Activated CD4-positive, alpha-beta T cell treated with anti-CD3 and anti-CD28 coated beads for 1 hour (primary cell): ENCODE results near the gene ARID4B.
"Not testable (repeated sequence)": the region's sequence is repeated elsewhere in the genome, so short reads cannot be mapped to it uniquely, and the experiment has no call there.

ENCODE experiments used
- DNase-seq: peaks from one replicate; pipeline ENCODE4 v3.0.0-alpha.2; 2020

Gene ARID4B

DNA sequence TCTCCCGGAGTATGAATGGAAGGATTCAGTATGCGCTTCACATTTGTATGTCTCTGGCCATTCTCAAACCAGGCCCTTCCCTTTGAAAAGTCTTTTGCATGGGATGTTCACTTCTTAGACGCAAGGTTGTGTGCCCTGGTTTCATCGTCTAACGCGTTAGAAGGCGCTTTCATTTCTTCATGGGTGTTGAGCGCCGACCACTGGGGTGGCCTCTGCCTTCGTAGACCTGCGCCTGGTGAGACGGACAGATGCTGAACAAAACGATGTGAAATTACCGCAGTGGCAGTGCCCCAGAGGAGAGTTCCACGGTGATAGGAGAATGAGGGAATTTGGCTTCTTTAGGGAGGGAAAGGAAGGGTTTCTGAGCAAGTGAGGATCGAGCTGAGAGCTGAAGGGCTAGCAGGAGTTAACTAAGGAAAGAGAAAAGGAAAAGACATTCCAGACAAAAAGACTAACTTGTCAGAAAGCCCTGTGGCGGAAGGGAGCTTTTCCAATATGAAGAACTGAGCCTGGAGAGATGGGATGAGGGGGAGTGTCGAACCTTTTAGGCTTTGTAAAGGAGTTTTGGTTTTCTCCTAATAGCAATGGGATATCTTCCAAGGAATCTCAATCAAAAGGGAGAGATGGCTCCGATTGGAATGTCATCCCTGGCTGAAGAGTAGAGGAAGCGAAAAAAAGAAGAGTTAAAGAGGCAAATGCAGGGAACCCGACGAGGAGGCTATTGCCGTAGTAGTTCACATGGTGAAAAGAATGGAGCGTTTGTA is 1.3 kb upstream of the ARID4B start:
- DNase-seq, result peak; percentile 35

DNA sequence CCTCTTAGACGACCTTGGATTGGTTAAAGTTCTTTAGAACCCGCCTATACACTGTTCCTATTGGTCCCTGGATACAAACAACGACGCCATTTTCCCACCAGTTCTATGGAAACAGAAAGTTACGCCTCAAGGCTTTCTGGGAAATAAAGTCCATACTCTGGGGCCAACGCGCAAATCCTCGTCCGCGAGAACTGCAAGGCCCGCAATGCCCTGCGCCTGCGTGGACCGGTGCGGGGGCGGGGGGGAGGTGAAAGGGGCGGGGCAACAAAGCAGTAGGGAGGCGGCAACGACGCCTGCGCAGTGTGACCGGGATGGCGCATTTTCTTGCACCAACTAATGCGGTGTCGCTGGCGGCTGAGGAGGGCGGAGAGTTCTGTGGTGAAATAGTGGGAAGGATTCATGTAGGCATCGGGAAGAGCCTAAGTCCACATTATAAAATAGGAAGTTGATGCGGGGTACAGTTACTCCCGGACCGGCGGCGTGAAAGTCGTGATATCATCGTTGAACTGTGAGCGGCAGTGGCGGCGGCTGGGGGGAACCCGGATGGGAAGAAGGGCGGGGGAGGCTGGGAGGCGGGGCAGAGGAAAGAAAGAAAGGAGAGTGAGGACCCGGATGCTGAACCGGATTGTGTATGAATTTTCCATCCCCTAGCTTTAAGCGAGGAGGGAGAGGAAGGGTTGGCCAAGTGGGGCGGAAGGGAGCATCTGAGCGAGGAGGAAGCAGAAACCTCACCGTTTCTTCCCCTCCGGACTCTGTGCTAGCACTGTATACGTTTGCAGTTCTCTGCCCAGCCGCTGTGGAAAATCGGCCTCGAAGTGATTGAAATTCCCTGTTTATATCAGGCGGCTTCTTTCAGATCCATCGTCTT is 526 bp upstream of the ARID4B start, which contains the start of gene GGPS1:
TSS of gene GGPS1 (plus strand) at position 300 of the 868 bp plus-strand sequence. CDS start 6,695 bp downstream, outside the sequence.
- peak; percentile 99 for DNase-seq

DNA sequence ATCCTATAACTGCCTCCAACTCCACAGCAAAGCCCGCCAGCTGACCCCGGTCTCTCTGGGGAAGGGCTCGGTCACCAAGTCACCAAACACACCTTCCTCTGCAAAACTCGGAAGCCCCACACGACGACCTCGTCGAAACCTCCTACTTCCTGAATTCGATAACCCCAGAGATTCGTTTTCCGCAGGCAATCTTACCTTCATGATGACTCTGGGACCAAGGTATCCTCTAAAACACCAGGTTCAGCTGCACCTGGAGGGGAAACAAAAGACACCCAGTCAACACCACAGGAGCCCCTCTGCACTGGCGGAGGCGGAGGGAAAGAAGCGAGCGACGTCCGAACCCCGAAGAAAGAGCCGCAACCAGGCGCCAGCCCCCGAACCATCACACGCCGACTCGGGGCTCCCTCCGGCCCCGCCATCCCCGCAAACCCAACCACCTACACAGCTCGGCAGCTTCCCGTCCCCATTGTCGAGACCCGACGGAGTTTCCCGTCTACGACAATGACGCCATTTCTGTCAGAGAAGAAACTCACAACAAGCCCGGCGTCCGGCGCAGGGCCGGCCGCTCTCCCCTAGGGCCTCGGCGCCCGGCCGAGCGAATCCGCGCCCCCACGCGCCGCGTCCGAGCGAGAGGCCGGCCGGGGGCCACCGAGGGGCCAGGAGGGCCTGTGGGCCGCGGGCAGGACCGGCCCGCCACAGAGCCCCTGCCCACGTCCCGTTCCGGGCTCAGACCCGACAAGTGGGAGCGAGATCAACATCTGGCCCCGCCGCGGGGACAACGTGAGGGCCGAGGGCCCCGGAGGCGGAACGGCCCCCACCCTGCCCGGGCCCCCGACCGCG is 1.0 kb downstream of the ARID4B start:
- peak; percentile 45 for DNase-seq

DNA sequence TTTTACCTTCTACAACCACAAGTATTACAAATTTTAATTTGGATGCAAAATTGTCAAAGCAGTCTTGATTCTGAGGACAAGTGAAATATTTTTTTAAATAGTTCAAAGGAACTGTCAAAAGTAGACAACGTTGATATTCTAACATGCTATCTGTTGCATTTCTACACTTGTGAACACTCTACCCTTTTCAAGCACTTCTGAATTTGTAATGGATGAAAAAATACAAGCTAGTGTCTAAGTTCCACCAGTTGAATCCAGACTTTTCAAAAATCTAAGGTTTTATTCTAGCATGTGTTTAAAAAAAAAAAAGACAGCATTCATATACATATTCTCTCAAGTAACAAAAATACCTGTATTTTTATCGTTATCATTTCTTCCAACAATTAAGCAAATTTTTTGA is 2.1 kb downstream of the ARID4B start:
- no peak for DNase-seq

DNA sequence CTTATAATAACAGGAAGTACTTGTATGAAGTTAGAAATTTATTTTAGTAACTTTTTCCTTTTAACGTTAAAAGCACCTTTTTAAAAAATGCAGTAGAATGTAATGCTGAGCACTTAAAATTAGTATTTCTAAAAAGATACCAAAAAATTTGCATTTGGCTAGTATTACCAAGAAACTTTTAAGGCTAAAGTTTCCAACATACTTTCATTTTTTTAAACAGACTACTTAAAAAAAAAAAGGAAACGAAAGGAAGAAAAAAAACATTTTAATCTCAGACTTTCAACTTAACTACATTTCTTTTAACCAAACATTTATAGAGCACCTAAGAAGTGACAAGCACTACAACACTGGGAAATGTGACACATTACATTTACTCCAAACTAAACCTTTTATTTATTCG is 2.8 kb downstream of the ARID4B start:
- no peak for DNase-seq

DNA sequence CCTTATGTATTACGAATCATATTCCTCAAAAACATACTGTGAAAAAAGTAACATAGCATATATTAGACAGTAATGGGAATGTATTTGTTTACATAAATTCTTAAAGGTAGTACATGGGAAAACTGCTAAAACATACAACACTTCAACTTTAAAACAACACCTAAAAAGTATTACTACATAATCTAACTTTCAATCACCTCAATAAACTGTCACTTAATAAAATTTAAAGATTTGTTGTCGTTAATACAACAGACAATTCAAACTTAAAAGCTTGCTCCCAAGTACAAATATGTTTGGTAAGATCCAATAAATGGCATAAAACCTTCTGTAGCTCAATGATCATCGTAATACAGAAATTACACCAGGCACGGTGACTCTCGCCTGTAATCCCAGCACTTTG is 3.7 kb downstream of the ARID4B start:
- DNase-seq, result no peak

DNA sequence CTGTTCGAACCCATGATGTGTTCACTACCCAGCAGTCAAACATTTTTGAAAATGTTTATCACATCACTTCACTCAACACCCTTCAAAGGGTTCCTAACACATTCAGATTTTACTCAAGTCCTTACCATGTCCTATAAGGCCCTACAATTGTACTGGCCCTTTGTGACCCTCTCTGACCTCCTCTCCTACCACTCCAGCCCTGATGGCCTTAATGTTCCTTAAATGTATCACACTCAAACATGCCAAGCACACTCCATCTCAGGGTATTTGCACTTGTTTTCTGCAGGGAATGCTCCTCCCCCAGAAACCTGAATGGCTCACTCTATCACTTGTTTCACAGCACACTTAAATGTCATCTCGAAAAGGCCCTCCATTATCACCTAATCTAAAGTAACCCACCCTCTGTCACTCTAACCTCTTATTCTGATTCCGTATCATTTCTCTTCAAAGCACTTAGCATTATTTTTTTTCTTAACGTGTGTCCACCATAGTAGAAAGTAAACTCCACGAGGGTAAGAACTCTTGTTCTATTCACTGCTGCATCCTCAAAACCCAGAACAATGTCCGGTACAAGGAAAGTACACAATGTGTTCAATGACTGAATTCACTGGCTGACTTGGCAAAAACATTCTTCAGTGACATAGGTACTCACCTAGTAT is 7.3 kb downstream of the ARID4B start:
- DNase-seq, result no peak

DNA sequence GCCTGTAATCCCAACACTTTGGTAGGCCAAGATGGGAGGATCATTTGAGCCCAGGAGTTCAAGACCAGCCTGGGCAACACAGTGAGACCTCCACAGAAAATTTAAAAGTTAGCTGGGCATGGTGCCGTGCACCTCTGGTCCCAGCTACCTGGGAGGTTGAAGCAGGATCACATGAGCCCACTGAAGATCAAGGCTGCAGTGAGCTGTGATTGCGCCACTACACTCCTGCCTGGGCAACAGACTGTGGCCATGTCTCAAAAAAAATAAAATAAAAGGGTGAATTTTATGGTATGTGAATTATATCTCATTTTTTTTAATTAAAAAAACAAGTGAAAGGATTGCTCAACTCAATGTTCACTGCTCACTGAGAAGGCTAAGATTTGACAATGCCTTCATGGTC is 8.7 kb downstream of the ARID4B start:
- no peak for DNase-seq

DNA sequence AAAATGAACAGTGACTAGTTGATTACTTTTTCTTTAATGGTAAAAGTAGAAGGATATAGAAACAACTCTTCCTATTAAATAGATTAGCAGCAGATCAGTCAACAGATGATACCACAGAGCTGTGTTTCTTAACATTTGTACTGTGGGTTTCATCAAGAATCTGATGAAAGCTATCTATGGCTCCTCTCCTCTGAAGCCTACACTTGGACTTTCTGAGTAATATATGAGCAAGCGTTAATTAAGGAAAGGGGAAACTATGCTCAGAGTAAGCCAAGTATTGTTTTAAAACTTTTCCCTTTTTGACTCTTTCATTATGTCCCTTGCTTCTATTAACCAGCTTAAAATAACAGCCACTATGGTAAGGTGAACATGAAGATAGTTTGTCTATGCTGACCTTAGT is 10.8 kb downstream of the ARID4B start:
- no peak for DNase-seq

DNA sequence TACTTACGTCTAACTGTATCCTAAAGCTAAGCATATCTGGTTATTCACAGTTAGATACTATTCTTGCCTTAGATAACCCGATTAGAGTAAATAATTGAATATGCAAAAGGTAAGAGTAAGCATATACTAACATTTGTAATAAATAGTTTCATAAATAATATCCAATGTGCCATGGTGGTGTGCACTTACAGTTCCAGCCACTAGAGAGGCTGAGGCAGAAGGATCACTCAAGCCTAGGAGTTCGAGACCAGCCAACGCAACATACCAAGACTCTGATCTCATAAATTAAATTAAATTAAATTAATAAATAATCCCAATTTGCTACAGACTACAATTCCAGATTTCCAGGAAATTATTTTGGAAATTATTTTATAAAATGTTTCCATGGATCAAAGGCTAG is 12.2 kb downstream of the ARID4B start:
- no peak for DNase-seq

DNA sequence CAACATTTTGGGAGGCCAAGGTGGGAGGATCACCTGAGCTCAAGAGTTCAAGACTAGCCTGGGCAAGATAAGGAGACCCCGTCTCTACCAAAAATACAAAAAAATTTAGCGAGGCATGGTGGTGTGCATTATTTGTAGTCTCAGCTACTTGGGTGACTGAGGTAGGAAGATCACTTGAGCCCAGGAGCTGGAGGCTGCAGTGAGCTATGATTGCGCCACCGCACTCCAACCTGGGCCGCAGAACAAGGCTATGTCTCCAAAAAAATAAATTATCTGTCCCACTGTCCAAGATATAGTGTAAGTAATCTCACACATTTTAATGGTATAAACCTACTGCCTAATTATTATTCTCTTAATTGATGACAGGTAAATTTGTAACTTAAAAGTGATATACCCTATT is 12.8 kb downstream of the ARID4B start:
- DNase-seq, result no peak

DNA sequence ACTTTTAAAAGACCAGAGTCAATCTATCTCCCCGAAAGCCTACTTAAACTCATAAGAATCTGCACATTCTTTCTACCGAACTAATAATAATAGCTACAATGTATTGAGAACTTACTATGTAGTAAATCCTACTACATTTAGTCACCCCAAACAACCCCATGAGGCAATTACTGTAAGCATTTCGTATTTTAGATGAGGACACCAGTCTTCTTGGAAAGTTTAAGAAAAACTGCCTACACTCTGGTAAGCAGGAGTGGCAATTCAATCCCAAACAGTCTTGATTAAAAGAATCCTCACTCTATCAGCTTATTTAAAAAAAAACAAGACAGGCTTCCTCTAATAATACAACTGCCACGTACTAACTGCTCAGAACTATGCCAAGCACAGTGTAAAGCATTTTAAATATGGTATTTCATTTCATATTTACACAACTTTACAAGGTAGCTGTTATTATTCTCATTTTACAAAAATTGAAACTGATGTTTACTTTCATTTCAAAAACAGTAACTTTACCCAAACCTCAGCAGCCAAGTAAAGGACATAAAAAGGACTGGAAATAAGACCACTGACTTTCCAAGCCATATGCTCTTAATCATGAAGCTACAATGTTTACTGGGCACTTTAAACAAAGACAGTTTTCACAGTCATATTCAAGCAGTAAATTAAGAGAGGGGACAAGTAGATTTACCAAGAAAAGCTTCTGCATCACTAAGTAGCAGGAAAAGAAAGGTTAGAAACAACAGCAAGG is 13.9 kb downstream of the ARID4B start:
- DNase-seq, result no peak

DNA sequence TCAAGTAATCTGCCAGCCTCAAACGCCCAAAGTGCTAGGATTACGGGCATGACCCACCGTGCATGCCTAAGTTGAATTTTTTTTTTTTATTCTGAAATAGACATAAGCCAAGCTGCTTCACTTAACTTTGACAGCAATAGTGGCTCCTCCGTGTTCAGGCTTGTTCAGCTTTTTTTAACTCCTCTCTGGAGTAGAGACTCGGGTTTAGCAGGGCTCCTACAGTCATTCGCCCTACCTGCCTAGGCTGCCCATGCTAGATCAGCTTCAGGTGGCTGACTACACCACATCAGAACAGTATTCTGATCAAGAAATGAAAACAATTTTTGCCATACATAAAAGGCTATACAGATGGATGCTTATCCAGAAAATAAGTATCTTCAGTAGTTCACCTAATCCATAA is 14.7 kb downstream of the ARID4B start:
- no peak for DNase-seq

DNA sequence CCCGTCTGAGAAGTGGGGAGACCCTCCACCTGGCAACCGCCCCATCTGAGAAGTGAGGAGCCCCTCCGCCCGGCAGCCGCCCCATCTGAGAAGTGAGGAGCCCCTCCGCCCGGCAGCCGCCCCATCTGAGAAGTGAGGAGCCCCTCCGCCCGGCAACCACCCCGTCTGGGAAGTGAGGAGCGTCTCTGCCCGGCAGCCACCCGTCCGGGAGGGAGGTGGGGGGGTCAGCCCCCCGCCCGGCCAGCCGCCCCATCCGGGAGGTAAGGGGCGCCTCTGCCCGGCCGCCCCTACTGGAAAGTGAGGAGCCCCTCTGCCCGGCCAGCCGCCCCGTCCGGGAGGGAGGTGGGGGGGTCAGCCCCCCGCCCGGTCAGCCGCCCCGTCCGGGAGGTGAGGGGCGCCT is 18.8 kb downstream of the ARID4B start:
- not testable (repeated sequence) for DNase-seq

DNA sequence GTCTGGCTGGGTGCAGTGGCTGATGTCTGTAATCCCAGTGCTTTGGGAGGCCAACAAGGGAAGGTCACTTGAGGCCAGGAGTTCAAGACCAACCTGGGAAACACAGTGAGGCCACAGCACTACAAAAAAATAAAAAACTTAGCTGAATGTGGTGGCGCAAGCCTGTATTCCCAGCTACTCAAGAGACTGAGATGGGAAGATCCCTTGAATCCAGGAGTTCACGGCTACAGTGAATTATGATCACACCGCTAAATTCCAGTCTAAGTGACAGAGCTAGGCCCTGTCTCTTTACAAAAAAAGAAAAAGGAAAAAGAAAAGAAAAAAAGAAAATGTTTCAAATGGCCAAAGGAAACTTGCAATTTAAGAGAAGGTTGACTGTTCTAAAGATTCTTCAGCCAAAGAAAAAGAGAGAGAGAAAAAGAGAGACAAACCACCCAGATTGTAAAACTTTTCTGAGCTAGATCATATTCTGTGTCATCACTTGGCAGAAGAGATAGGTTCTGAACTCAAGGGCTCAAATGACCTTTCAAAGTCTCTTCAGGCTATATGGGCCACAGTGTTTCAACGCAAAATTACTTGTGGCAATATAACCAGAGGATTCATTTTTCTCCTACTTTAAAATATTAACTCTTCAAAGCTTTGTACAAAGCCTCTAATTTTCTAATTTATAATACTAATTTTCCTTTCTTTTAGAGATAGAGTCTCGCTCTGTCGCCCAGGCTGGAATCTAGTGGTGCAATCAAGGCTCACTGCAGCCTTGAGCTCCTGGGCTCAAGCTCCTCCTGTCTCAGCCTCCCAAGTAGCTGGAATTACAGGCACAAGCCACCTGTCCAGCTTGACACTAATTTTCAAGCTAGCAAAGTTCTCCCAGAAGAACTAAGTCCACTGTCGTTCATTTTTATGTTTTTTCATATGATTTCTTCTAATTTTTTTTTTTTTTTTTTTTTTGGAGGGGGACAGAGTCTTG is 20.5 kb downstream of the ARID4B start:
- DNase-seq, result no peak

DNA sequence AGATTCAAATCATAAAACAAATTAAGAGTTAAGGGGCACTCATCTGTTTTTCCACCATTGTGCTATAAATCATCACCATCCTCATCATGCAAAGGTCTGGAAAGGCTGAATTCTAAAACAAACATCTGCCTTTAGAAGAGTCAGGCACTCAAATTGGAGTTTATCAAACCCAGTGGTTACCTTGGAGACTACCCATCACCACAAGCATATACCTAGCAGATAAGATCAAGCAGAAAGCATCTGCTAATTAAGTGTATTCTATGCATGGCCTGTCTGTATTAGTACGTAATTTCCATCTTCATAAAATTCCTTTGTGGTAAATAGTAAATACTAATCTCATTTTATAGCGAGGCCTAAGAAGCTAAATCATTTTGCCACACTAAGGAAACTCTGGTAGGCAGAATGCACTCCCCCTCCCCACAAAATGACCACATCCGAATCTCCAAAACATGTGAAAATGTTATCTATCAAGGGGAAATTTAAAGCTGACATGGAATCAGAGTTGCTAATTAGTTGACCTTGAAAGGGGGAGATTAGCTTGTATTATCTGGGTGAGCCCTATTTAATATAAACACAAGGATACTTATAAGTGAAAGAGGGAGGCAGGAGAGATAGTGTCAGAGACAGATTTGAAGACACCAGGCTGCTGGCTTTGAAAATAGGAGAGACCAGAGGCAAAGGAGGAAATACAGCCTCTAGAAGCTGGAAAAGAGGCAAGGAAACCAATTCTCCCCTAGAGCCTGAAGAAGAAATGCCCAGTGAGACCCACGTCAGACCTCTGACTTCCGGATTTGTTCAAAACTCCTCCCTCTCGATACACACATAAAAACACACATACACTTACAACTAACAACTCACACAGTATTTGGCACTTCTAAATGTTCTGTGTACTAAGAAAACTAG is 23.2 kb downstream of the ARID4B start:
- DNase-seq, result no peak

DNA sequence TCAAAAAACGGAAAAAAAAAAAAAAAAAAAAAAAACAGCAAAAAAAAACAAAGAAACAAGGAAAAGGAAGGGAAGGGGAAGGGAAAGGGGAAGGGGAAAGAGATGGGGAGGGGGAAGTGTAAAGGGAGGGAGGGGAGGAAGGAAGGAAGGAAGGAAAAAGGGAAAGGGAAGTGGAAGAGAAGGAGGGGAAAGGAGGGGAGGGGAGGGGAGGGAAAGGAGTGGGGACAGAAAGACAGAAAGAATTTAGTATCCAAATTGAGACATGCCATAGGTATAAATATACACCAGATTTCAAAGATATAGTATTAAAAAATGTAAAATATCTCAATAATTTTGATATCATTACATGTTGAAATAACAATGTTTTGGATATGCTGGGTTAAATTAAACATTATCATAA is 25.8 kb downstream of the ARID4B start:
- DNase-seq, result no peak

DNA sequence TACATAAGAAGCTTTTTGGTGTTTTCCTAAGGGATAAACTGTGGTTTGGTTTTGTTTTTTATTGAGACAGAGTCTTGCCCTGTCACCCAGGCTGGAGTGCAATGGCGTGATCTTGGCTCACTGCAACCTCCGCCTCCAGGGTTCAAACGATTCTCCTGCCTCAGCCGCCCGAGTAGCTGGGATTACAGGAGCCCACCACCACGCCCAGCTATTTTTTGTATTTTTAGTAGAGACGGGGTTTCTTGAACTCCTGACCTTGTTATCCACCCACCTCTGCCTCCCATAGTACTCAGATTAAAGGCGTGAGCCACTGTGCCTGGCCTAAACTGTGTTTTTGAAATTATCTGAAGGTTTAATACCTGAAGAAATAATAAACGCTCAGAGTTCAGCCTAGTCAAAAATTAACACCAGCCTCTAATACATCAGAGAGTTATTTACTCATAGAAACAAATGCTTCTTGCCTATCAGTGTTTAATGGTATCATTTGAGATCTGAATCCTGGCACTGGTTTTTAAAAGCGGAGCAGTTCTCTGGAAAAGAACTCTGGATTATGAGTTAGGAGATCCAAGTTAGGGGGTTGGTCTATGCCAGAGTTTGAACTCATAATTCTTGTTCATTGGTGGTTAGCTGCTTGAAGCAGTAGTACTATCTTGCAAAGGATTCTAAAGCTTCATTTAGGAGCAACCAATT is 28.7 kb downstream of the ARID4B start:
- no peak for DNase-seq

DNA sequence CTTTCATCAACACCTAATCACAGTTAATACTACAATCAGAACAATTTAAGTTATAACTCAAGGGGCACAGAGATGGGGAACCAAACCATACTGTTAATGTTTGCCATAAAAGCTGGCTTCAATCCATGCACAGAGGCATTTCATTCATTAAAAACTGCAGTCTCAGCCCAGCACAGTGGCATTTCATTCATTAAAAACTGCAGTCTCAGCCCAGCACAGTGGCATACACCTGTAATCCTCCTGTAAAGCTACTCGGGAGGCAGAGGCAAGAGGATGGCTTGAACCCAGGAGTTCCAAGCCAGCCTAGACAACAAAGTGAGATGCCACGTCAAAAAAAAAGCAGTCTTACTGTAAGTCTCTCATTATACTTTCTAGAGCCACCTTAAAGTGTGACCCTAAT is 29.2 kb downstream of the ARID4B start:
- no peak for DNase-seq
